Smooth muscle cell (in vitro differentiated cells): ENCODE results near the gene DPP10. TPM values are rescaled to one million over a fixed set of nuclear protein-coding genes. Genes with fewer than 3 reads are reported as not detected.

Experiments
- DNase-seq: peaks from one replicate; lab custom pipeline; 2025; ENCODE audit not compliant: unreplicated experiment; lab: John Stamatoyannopoulos, UW
- H2AFZ ChIP-seq: fragments of 200-600 bp; sonication (generic); 2 replicates; pipeline ENCODE4 v1.6.0; 2016; ENCODE audit warnings: antibody characterized with exemption, low read depth, mild to moderate bottlenecking
- H3F3A ChIP-seq: fragments of 200-600 bp; sonication (generic); 2 replicates; pipeline ENCODE4 v1.6.0; 2017; ENCODE audit warnings: antibody characterized with exemption, low read depth
- H3K27ac ChIP-seq: fragments of 200-600 bp; sonication (generic); 2 replicates; pipeline ENCODE4 v1.5.1; 2016; ENCODE audit warnings: low read depth, mild to moderate bottlenecking
- H3K27me3 ChIP-seq: fragments of 200-600 bp; sonication (generic); 2 replicates; pipeline ENCODE4 v1.6.1; 2016; ENCODE audit warnings: low read depth, mild to moderate bottlenecking
- H3K36me3 ChIP-seq: fragments of 200-600 bp; sonication (generic); 2 replicates; pipeline ENCODE4 v1.5.1; 2016; ENCODE audit warnings: low read depth
- H3K4me1 ChIP-seq: fragments of 200-600 bp; sonication (generic); 2 replicates; pipeline ENCODE4 v1.5.1; 2016; ENCODE audit warnings: low read depth
- H3K4me2 ChIP-seq: fragments of 200-600 bp; sonication (generic); 2 replicates; pipeline ENCODE4 v1.6.0; 2016; ENCODE audit warnings: mild to moderate bottlenecking
- H3K4me3 ChIP-seq: fragments of 200-600 bp; sonication (generic); 2 replicates; pipeline ENCODE4 v1.5.1; 2016; ENCODE audit warnings: mild to moderate bottlenecking
- H3K79me2 ChIP-seq: fragments of 200-600 bp; sonication (generic); 2 replicates; pipeline ENCODE4 v1.6.0; 2016; ENCODE audit warnings: low read depth, mild to moderate bottlenecking
- H3K9ac ChIP-seq: fragments of 200-600 bp; sonication (generic); 2 replicates; pipeline ENCODE4 v1.6.0; 2016; ENCODE audit warnings: low read depth
- H3K9me3 ChIP-seq: fragments of 200-600 bp; sonication (generic); replicated peaks from 2 replicates; pipeline ENCODE4 v1.5.1; 2016; ENCODE audit warnings: low read depth
- H4K20me1 ChIP-seq: fragments of 200-600 bp; sonication (generic); 2 replicates; pipeline ENCODE4 v1.6.0; 2016; ENCODE audit warnings: low read depth
- WGBS: methylation state at CpG from one replicate; pipeline ENCODE4 v1.1.7; 2016; ENCODE audit warnings: low lambda C conversion rate; 5-methylcytosine and 5-hydroxymethylcytosine counted together
- polyA plus RNA-seq: library from polyadenylated mRNA; unstranded; fragments of >200 nt; fragmentation: Nextera tagmentation; extraction: Ambion mirVana; gene quantifications from 2 replicates; pipeline ENCODE4 v1.2.1, GENCODE V29; 2016
- total RNA-seq: library from RNA; depleted of rRNA; stranded (reverse); fragments of >200 nt; gene quantifications from 2 replicates; pipeline ENCODE4 v1.2.3, GENCODE V29; 2014
- TF ChIP-seq, protein P1 (sequence below): fragments of 200-600 bp; sonication (generic); IDR thresholded peaks from 2 replicates; pipeline ENCODE4 v1.5.1; 2017; ENCODE audit warnings: borderline replicate concordance, mild to moderate bottlenecking, antibody characterized with exemption; ENCODE audit not compliant: insufficient read depth, poor library complexity, severe bottlenecking

DPP10 gene
- total and polyA plus RNA-seq, 2 experiments from 2014 or later: 3.6 TPM; not detected in 1

DNA sequence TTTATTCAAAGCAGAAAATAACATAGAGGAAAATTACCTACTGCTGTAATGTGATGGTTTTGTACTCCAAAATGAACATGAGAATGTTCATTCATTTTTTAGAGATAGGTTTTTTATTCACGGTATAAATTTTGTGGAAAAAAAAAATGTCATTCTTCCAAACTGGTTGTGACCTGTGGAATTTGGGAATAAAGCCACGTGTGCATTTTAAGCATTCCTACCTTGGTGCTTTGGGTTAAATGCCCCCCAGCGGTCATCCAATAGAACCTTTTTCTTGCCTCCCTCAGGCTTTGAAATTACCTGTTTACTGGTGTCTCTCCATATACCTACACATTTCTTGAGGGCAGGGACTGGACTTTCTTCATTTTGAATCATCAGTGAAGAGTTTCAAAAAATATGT is 740.7 kb downstream of the DPP10 start:
- Histone ChIP-seq H3F3A (no peaks in the 10 kb centered on the region), H3K27me3 (no peaks in the 10 kb centered on the region), H3K79me2 (no peaks in the 10 kb centered on the region), H2AFZ (no peak overlapping the region), H3K4me2 (no peak overlapping the region), H3K9me3 (no peaks in the 10 kb centered on the region), H3K4me3 (no peak overlapping the region), H3K9ac (no peak overlapping the region), H3K27ac (no peak overlapping the region), H3K36me3 (no peaks in the 10 kb centered on the region), H4K20me1 (no peaks in the 10 kb centered on the region), H3K4me1 (no peaks in the 10 kb centered on the region)
- TF ChIP-seq, protein P1, sequence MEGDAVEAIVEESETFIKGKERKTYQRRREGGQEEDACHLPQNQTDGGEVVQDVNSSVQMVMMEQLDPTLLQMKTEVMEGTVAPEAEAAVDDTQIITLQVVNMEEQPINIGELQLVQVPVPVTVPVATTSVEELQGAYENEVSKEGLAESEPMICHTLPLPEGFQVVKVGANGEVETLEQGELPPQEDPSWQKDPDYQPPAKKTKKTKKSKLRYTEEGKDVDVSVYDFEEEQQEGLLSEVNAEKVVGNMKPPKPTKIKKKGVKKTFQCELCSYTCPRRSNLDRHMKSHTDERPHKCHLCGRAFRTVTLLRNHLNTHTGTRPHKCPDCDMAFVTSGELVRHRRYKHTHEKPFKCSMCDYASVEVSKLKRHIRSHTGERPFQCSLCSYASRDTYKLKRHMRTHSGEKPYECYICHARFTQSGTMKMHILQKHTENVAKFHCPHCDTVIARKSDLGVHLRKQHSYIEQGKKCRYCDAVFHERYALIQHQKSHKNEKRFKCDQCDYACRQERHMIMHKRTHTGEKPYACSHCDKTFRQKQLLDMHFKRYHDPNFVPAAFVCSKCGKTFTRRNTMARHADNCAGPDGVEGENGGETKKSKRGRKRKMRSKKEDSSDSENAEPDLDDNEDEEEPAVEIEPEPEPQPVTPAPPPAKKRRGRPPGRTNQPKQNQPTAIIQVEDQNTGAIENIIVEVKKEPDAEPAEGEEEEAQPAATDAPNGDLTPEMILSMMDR: no peak
- WGBS: 24% methylated on average over 3 of the region's 3 CpGs
- DNase-seq: no peak

DNA sequence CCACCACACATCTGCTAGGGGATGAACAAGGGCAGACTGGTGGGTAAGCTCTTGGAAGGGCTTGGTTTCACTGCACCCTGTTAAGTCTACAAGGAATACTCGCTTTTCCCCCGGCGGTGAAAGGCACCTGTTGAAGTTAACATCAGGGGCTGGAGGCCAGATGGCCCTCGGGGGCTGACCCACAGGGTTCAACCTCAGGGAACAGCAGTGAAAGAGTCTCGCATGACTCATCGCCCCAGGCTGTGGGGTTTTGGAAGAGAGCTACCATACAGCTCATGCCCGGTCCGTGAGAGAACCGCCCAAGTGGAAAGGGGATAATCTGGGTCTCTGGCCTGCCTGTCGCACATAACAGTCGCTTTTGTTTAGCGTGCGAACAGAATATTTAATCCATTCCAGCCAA is 748.0 kb downstream of the DPP10 start:
- Histone ChIP-seq H4K20me1 (no peaks in the 10 kb centered on the region), H3K27me3 (no peaks in the 10 kb centered on the region), H3F3A (no peaks in the 10 kb centered on the region), H2AFZ (no peak overlapping the region), H3K9ac (no peak overlapping the region), H3K27ac (no peak overlapping the region), H3K4me3 (no peak overlapping the region), H3K79me2 (no peaks in the 10 kb centered on the region), H3K9me3 (no peaks in the 10 kb centered on the region), H3K4me1 (no peaks in the 10 kb centered on the region), H3K36me3 (no peaks in the 10 kb centered on the region), H3K4me2 (no peak overlapping the region)
- DNase-seq: no peak
- TF ChIP-seq, protein P1: no peak
- 94% methylated on average over 13 of the region's 13 CpGs for WGBS

DNA sequence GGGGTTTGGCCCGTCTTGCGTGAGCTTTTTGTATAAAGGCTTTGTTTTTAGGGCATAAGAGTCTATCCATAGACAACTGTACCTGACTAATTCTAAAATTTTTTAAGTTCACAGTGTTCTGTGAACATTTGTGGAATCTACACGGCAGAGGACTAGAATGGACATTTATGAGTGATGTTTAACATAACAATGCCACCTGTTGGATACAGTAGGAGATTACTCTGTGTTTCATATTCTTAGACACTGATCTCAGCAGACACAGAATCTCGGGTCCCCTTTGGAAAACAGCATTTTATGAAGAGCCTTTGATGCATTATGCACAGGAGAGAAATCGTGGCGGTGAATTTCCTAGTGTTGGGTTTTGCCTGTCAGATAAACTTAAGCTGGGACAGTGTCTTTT is 752.2 kb downstream of the DPP10 start:
- Histone ChIP-seq H3K9me3 (no peaks in the 10 kb centered on the region), H3K27me3 (no peaks in the 10 kb centered on the region), H3F3A (no peaks in the 10 kb centered on the region), H4K20me1 (no peaks in the 10 kb centered on the region), H3K4me1 (no peaks in the 10 kb centered on the region), H3K36me3 (no peaks in the 10 kb centered on the region), H3K4me2 (no peak overlapping the region), H3K4me3 (no peak overlapping the region), H3K27ac (no peak overlapping the region), H3K79me2 (no peaks in the 10 kb centered on the region), H3K9ac (no peak overlapping the region), H2AFZ (no peak overlapping the region)
- no peak for DNase-seq
- 95% methylated on average over 6 of the region's 6 CpGs for WGBS
- TF ChIP-seq, protein P1: no peak

DNA sequence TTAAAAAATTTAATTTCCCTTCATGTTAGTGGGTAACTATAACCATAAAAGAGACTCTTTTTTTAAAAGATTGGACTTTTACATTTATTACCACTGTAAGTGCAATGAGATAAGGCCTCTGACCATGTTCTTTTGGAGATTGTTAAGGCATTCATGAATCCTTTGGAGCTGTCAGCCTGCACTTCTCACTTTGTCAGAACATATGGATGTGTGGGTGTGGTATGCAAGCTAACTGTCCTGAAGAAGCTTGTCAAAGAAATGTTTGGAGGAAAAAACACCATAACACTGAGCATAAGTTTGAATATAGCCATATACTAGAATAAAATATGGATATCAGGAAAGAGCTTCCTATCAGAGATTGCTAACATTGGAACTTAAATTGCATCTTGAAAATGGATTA is 754.1 kb downstream of the DPP10 start:
- Histone ChIP-seq H3K4me1 (no peaks in the 10 kb centered on the region), H3K9ac (no peak overlapping the region), H2AFZ (no peak overlapping the region), H3K36me3 (no peaks in the 10 kb centered on the region), H3K4me2 (no peak overlapping the region), H3K79me2 (no peaks in the 10 kb centered on the region), H3K27ac (no peak overlapping the region), H3K4me3 (no peak overlapping the region), H3K27me3 (no peaks in the 10 kb centered on the region), H4K20me1 (no peaks in the 10 kb centered on the region), H3F3A (no peaks in the 10 kb centered on the region), H3K9me3 (no peaks in the 10 kb centered on the region)
- no peak for DNase-seq
- TF ChIP-seq, protein P1: no peak
